GM23338 (cell line): ENCODE data around the gene NRIP3. TPM values are rescaled to one million over a fixed set of nuclear protein-coding genes. Genes with fewer than 3 reads are reported as not detected.

ENCODE experiments used
- ATAC-seq: fragments of 200-7000 bp; cut with Tn5 transposase; 3 replicates; pipeline ENCODE4 v1.9.1; 2020
- DNase-seq: peaks from one replicate; pipeline ENCODE4 v3.0.0-alpha.2; 2015; ENCODE audit warnings: low spot score
- H2AFZ ChIP-seq: fragments of 200-600 bp; sonication (generic); 2 replicates; pipeline ENCODE4 v1.8.0; 2016; ENCODE audit warnings: antibody characterized with exemption, mild to moderate bottlenecking, moderate library complexity
- H3F3A ChIP-seq: fragments of 200-600 bp; sonication (generic); replicated peaks from 2 replicates; pipeline ENCODE4 v1.8.0; 2017; ENCODE audit warnings: antibody characterized with exemption, mixed run types, low read depth
- H3K27ac ChIP-seq: fragments of 200-600 bp; sonication (generic); 2 replicates; pipeline ENCODE4 v1.6.1; 2016; ENCODE audit warnings: low read depth
- H3K27me3 ChIP-seq: fragments of 200-600 bp; sonication (generic); 2 replicates; pipeline ENCODE4 v1.8.0; 2016; ENCODE audit warnings: mild to moderate bottlenecking, mixed run types, moderate library complexity; ENCODE audit not compliant: insufficient read depth
- H3K36me3 ChIP-seq: fragments of 200-600 bp; sonication (generic); 2 replicates; pipeline ENCODE4 v1.8.0; 2016; ENCODE audit warnings: mild to moderate bottlenecking; ENCODE audit not compliant: insufficient read depth
- H3K4me1 ChIP-seq: fragments of 200-600 bp; sonication (generic); 2 replicates; pipeline ENCODE4 v1.8.0; 2016; ENCODE audit warnings: mild to moderate bottlenecking, moderate library complexity; ENCODE audit not compliant: insufficient read depth
- H3K4me2 ChIP-seq: fragments of 200-600 bp; sonication (generic); 2 replicates; pipeline ENCODE4 v1.7.1; 2017; ENCODE audit warnings: mixed run types
- H3K4me3 ChIP-seq: fragments of 200-600 bp; sonication (generic); 2 replicates; pipeline ENCODE4 v1.6.1; 2016; ENCODE audit warnings: mixed run types
- H3K79me2 ChIP-seq: fragments of 200-600 bp; sonication (generic); replicated peaks from 2 replicates; pipeline ENCODE4 v1.8.0; 2017; ENCODE audit warnings: mild to moderate bottlenecking; ENCODE audit not compliant: insufficient read depth
- H3K9me2 ChIP-seq: fragments of 200-600 bp; sonication (generic); 2 replicates; pipeline ENCODE4 v1.8.0; 2017; ENCODE audit not compliant: insufficient read depth
- H4K20me1 ChIP-seq: fragments of 200-600 bp; sonication (generic); replicated peaks from 2 replicates; pipeline ENCODE4 v1.8.0; 2017; ENCODE audit warnings: mild to moderate bottlenecking; ENCODE audit not compliant: insufficient read depth
- H3K27ac Mint-ChIP-seq: 2 replicates; pipeline ENCODE4 v1.8.0; 2020; ENCODE audit warnings: inconsistent platforms, mild to moderate bottlenecking, moderate library complexity, mixed read lengths
- H3K27me3 Mint-ChIP-seq: 3 replicates; pipeline ENCODE4 v1.8.0; 2022; ENCODE audit warnings: low read depth, mild to moderate bottlenecking, moderate library complexity, mixed read lengths, inconsistent platforms; ENCODE audit not compliant: insufficient read depth, poor library complexity
- H3K36me3 Mint-ChIP-seq: 3 replicates; pipeline ENCODE4 v1.8.0; 2021; ENCODE audit warnings: low read depth, mild to moderate bottlenecking, inconsistent platforms, moderate library complexity, mixed read lengths
- H3K4me1 Mint-ChIP-seq: 3 replicates; pipeline ENCODE4 v1.8.0; 2020; ENCODE audit warnings: mild to moderate bottlenecking, inconsistent platforms, mixed read lengths
- H3K4me3 Mint-ChIP-seq: 3 replicates; pipeline ENCODE4 v1.8.0; 2021; ENCODE audit warnings: moderate library complexity, mild to moderate bottlenecking, inconsistent platforms, mixed read lengths
- H3K9me3 Mint-ChIP-seq: 3 replicates; pipeline ENCODE4 v1.8.0; 2020; ENCODE audit warnings: moderate library complexity, mild to moderate bottlenecking, inconsistent platforms, mixed read lengths
- CREB1 ChIP-seq: fragments of 250-450 bp; sonication (Bioruptor Pico); IDR thresholded peaks from 2 replicates; pipeline ENCODE4 v1.5.0; 2020; ENCODE audit warnings: low read depth, mild to moderate bottlenecking, moderate library complexity
- CTCF ChIP-seq, 2 experiments: fragments of 200-600 bp in 1 of 2; sonication (generic) in 1 of 2; conservative IDR thresholded peaks; 2 replicates each; pipeline versions ENCODE4 v1.5.1 to v1.6.1; 2016 to 2017; ENCODE audit warnings: antibody characterized with exemption in 2 of 2, low read depth in 2 of 2, mild to moderate bottlenecking in 2 of 2, moderate library complexity in 1 of 2
- ETS1 ChIP-seq: IDR thresholded peaks from 2 replicates; pipeline ENCODE4 v1.6.1; 2016; ENCODE audit warnings: antibody characterized with exemption
- JUNB ChIP-seq: IDR thresholded peaks from one replicate; pipeline ENCODE4 v1.6.1; 2016; ENCODE audit warnings: antibody characterized with exemption; ENCODE audit not compliant: unreplicated experiment
- NANOG ChIP-seq: IDR thresholded peaks from 2 replicates; pipeline ENCODE4 v1.6.1; 2016; ENCODE audit warnings: antibody characterized with exemption, borderline replicate concordance
- POLR2AphosphoS5 ChIP-seq: IDR thresholded peaks from 2 replicates; pipeline ENCODE4 v1.6.1; 2016; ENCODE audit warnings: antibody characterized with exemption, low read depth
- REST ChIP-seq: IDR thresholded peaks from one replicate; pipeline ENCODE4 v1.6.1; 2018; ENCODE audit warnings: antibody characterized with exemption; ENCODE audit not compliant: unreplicated experiment
- STAT1 ChIP-seq: IDR thresholded peaks from one replicate; pipeline ENCODE4 v1.6.1; 2016; ENCODE audit warnings: antibody characterized with exemption; ENCODE audit not compliant: unreplicated experiment
- ZNF331 ChIP-seq: fragments of 250-450 bp; sonication (Bioruptor Pico); IDR thresholded peaks from 2 replicates; pipeline ENCODE4 v1.5.0; 2020; ENCODE audit warnings: low read depth, mild to moderate bottlenecking, moderate library complexity
- polyA plus RNA-seq: library from polyadenylated mRNA; unstranded; fragments of >200 nt; fragmentation: Nextera tagmentation; extraction: Ambion mirVana; gene quantifications from 2 replicates; pipeline ENCODE4 v1.2.1, GENCODE V29; 2016
- total RNA-seq: library from RNA; depleted of rRNA; stranded (reverse); fragments of >200 nt; shearing (Covaris generic); gene quantifications from 2 replicates; pipeline ENCODE4 v1.2.3, GENCODE V29; 2014

NRIP3 gene
- total and polyA plus RNA-seq, 2 experiments from 2014 or later = 3.0 to 7.9 TPM

GRCh38 chr11:8964324-8965320 lies 39.2 kb downstream of the NRIP3 start, which contains the start of gene TMEM9B:
Gene TMEM9B (minus strand): TSS chr11:8964442. CDS start chr11:8964313, 129 bp downstream.
- Histone ChIP-seq H4K20me1 (no peaks in the 10 kb centered on the region; the same call in 1 of the 2 replicates), H2AFZ (peak within 1 kb of the TSS; percentile 96), H3K27ac (peak within 1 kb of the TSS; percentile 95), H3K9me2 (no peaks in the 10 kb centered on the region), H3F3A (peaks cover 14% of the 10 kb centered on the region), H3K4me2 (peak within 1 kb of the TSS; percentile 97), H3K36me3 (no peaks in the 10 kb centered on the region), H3K27me3 (no peaks in the 10 kb centered on the region), H3K4me3 (peak within 1 kb of the TSS; percentile 97), H3K79me2 (peaks cover 18% of the 10 kb centered on the region), H3K4me1 (peaks cover 6% of the 10 kb centered on the region; the same call in 1 of the 2 replicates)
- H3K27me3 Mint-ChIP-seq = no peaks in the 10 kb centered on the region
- peak within 1 kb of the TSS; percentile 92 for H3K27ac Mint-ChIP-seq
- TF ChIP-seq POLR2AphosphoS5 = peak; percentile 83
- peak; percentile 50; the same call in 1 of the 2 replicates for TF ChIP-seq ETS1
- peak; percentile 93 for TF ChIP-seq CREB1 (CRISPR knock-in tag)
- no peak for TF ChIP-seq ZNF331 (CRISPR knock-in tag)
- H3K9me3 Mint-ChIP-seq = no peaks in the 10 kb centered on the region
- no peaks in the 10 kb centered on the region; the same call in 2 of the 3 replicates for H3K36me3 Mint-ChIP-seq
- H3K4me1 Mint-ChIP-seq = peaks cover 14% of the 10 kb centered on the region
- DNase-seq = peak; percentile 96
- peak within 1 kb of the TSS; percentile 90 for H3K4me3 Mint-ChIP-seq
- peak; percentile 85 for ATAC-seq

- H3K4me1 ChIP-seq = peaks cover 6% of the 10 kb centered on the region; the same call in 1 of the 2 replicates
- peak overlapping the region; percentile 55; the same call in 1 of the 2 replicates for H3K27ac Mint-ChIP-seq
- no peaks in the 10 kb centered on the region; the same call in 2 of the 3 replicates for H3K36me3 Mint-ChIP-seq
- peak overlapping the region; percentile 97 for H3K4me3 ChIP-seq
- ATAC-seq = peak; percentile 84
- no peaks in the 10 kb centered on the region; the same call in 1 of the 2 replicates for H4K20me1 ChIP-seq
- no peaks in the 10 kb centered on the region for H3K27me3 Mint-ChIP-seq
- H3K36me3 ChIP-seq = no peaks in the 10 kb centered on the region
- H3K79me2 ChIP-seq = peaks cover 21% of the 10 kb centered on the region
- peaks cover 14% of the 10 kb centered on the region for H3K4me1 Mint-ChIP-seq
- H3K27me3 ChIP-seq = no peaks in the 10 kb centered on the region
- H3F3A ChIP-seq = peaks cover 14% of the 10 kb centered on the region
- peak overlapping the region; percentile 97 for H3K4me2 ChIP-seq
- no peaks in the 10 kb centered on the region for H3K9me3 Mint-ChIP-seq
- H3K4me3 Mint-ChIP-seq = peak overlapping the region; percentile 90
- H2AFZ ChIP-seq = peak overlapping the region; percentile 96
- peak; percentile 92 for DNase-seq
- H3K27ac ChIP-seq = peak overlapping the region; percentile 95
- no peaks in the 10 kb centered on the region for H3K9me2 ChIP-seq
- TF ChIP-seq REST = no peak
- TF ChIP-seq JUNB = no peak
- TF ChIP-seq CTCF (conservative IDR thresholded peaks at IDR 0.05; ENCODE audit: low read depth in 2 of 2) = no peak
- no peak for TF ChIP-seq STAT1
- TF ChIP-seq NANOG = no peak
- no peak for TF ChIP-seq ETS1
- TF ChIP-seq POLR2AphosphoS5 = no peak
Observed at GRCh38 chr11:8963569-8964323, 40.1 kb downstream of the NRIP3 start.
